Heart left ventricle (tissue), 13 donors: ENCODE data around the gene DPM2.

ENCODE experiments used
- CTCF ChIP-seq, 12 donors: fragments of 200-600 bp; sonication (generic) in 4 of 12; IDR thresholded peaks; one replicate each; pipeline versions ENCODE4 v1.5.0 to v1.8.0; 2018 to 2022; ENCODE audit warnings: antibody characterized with exemption in 12 of 12, mild to moderate bottlenecking in 5 of 12
- POLR2A ChIP-seq, 2 donors: fragments of 450-650 bp; IDR thresholded peaks; one replicate each; pipeline ENCODE4 v1.6.1; 2017; ENCODE audit warnings: antibody characterized with exemption in 2 of 2, mild to moderate bottlenecking in 2 of 2, moderate library complexity in 2 of 2
- donor health status: ischemic (EF 13 %, LVEDD 7.1; RV severe dilation, severe dysfunction).
- donor health status: DM: no; HTN: yes; CAD: no.
- donor health status: DM: no; HTN: no; CAD: no.
- donor health status: ischemic (EF 25% LVEDD 6.9; RV normal size, moderate dysfunction).
- donor health status: ischemic (EF 25% LVEDD 5.7; RV mildly dilated, moderate dysfunction).
- donor health status: ischemic (EF 35%, LVEDD 5.7; RV mildly dilated, moderate dysfunction).
- donor health status: nonischemic (EF 11% LVEDD 7.7; RV severe dilation, severe dysfunction).
- donor health status: DM: yes; HTN: yes; CAD: no.
- donor health status: PGD.
- donor health status: ischemic (EF 29% LVEDD 5.4; RV normal size, mild dysfunction).
- donor health status: nonischemic (EF 23%, LVEDD 6.1; RV moderate dilation, normal function).

- no peak for TF ChIP-seq POLR2A (IDR thresholded peaks at IDR 0.05)
- TF ChIP-seq CTCF (IDR thresholded peaks at IDR 0.05) = peak in 2 of 12 donors; percentile 2 to 8
These were observed 5.5 kb upstream of the DPM2 start for GRCh38 chr9:127943011-127943662.
